SH-SY5Y (cell line): ENCODE data around the gene FOXP1.

Experiments
- GATA2 ChIP-seq: IDR thresholded peaks from 2 replicates; pipeline ENCODE4 v1.6.1; 2011; ENCODE audit warnings: mild to moderate bottlenecking, low read depth, low read length
- GATA3 ChIP-seq: IDR thresholded peaks from 2 replicates; pipeline ENCODE4 v1.6.1; 2011; ENCODE audit warnings: low read depth, mild to moderate bottlenecking, low read length, moderate library complexity

DNA sequence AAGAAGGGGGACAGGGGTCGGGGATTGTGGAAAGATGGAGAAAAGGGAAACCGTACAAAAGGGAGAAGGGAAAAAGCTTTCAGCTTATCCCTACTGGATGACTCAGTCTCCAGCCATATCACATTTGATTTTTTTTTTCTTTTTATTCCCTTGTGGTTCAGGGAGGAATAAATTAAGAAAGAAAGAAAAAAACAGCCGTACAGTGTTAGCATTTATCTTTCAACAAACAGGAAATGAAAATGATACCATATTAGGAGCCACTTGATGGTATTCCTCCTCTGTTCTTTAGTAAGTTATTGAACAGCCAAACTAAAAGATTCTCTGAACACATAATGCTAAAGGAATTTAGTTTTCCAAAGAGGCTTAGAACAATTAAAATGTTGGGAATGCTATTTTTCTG, 594.4 kb downstream of the FOXP1 start:
- no peak for TF ChIP-seq GATA2
- no peak for TF ChIP-seq GATA3
